Globus pallidus (tissue), 1 donor: ENCODE results near the gene CERS1.
"Not testable (repeated sequence)": the region's sequence is repeated elsewhere in the genome, so short reads cannot be mapped to it uniquely, and the experiment has no call there.

Source experiments
- DNase-seq: peaks from one replicate; pipeline ENCODE4 v3.0.0-alpha.2; 2015; ENCODE audit warnings: low spot score

Gene CERS1

GRCh38 chr19:18919086-18919899 lies 23.3 kb upstream of the CERS1 start, which contains the start of the genes COPE and DDX49:
Gene COPE, minus strand, starts transcription at chr19:18919387. Its CDS starts 39 bp downstream, at chr19:18919348.
Gene DDX49, plus strand, starts transcription at chr19:18919715. Its CDS starts 27 bp downstream, at chr19:18919742.
- peak; percentile 100 for DNase-seq

DNA sequence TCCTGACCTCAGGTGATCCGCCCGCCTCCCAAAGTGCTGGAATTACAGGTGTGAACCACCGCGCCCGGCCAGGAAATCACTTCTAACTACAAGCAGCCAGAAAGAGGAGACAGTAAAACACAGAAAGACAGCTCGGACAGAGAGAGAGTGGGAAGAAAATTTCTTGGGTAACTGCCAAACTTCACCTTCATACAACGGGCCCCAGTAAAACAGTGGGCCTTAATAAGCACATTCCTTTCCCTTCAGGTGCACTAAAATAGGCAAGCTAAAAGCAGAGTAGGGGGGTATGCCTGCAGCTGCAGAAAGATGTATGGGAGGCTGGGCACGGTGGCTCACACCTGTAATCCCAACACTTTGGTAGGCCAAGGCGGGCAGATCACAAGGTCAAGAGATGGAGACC lies 21.6 kb upstream of the CERS1 start:
- not testable (repeated sequence) for DNase-seq

GRCh38 chr19:18915639-18916038 lies 19.7 kb upstream of the CERS1 start:
- peak; percentile 84 for DNase-seq

- DNase-seq: no peak
Observed at GRCh38 chr19:18913466-18913865, 17.5 kb upstream of the CERS1 start.

- DNase-seq: no peak
Observed at GRCh38 chr19:18912933-18913332, 17.0 kb upstream of the CERS1 start.

DNA sequence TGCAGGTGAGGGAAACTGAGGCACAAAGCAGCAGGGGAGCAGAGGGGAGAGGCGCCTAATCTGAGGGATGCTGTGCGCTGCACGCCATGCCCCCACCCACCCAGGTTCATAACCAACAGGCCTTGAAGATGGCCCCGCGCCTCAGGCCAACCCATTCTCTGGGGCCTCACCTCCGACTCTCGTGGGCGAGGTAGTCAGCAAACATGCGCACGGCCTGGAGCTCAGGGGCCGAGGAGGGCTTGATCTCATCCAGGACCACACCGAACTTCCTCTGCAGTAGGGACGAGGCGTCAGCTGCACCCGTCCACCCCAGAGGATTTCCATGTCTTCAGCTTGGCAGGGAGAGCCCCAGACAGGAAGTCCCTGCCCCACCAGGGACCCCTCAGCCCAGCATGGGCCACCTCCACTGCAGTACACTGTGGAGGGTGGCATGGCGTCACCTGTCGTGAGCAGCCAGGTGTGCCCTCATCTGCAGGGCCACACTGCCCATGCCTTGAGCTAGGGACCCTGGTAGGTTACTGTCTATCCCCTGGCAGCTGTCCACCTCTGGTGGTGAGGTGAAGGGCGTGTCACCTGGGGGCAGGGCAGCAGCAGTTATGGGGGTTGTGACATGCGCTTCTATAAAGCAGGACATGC lies 15.0 kb upstream of the CERS1 start:
- no peak for DNase-seq

DNA sequence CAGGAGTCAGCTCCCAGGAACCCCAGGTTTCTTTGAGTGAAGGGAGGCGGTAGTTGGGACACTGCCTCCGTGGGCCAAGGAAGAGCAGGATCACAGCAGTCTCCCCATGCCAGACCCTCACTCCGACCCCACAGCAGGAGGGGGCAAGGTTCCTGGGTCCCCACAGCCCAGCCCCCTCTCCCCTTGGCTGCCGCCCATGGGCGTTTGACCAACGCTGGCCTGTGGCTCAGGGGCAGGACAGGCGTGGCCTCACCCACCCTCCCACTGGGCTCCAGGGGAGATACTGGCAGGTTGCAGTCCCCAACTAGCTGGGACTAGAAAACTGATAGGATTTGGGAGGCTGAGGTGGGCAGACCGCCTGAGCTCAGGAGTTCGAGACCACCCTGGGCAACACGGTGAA lies 14.1 kb upstream of the CERS1 start:
- no peak for DNase-seq

DNA sequence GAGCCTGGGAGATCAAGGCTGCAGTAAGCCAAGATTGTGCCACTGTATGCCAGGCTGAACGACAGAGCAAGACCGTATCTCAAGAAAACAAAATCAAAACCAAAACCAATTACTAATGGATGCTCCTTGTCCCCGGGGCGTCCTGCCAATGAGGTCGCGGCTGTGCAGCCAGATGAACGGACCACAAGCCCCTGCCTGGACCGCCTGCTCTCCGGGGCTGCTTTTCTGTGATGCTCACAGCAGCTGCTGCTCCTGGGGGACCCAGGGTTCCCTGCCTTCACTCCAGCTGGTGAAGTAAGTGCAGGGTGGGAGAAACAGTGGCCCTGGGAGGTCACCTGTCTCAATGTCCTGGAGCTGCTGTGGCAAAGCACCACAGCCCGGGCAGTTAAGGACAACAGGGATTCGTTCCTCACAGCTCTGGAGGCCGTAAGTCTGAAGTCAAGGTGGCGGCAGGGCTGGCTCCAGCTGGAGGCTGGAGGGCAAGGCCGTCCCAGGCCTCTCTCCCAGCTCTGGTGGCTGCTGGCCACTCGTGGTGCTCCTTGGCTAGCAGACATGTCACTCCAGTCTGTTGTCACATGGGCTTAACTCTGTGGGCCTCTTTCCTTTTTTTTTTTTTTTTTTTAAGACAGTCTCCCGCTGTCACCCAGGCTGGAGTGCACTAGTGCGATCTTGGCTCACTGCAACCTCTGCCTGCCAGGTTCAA lies 13.1 kb upstream of the CERS1 start:
- peak; percentile 54 for DNase-seq

GRCh38 chr19:18906605-18907519 lies 10.9 kb upstream of the CERS1 start:
- peak; percentile 92 for DNase-seq

DNA sequence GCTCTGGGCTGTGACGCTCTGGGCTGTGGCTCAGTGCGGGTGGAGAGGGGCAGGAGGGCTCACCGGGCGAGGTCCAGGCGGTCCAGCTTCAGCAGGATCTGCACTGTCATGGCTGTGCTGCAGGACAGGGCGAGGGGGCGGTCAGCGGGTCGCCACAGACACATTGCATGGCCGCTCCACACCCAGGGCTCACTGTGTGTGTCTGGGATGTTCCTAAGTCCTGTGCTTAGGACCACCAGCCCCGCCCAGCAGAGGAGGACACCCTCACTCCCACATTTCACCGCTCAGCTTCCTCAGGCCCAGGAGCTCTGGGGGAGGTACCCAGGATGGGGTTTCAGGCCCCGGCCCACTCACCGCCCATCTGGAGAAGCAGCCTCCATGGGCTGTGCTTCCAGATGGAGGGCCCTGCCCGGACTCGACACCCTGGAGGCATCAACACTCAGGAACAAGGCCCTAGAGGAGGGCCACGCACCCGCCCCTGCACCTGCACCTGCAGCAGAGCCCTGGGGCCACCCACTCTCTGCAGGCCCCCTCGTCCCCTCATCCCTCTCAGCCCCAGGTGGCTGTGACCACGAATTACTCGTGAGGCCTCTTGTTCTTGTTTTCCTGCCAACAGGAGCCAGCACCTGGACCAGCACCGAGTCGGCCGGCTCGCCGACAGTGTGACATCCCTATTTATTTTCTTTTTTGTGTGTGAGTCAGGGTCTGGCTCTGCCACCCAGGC lies 9.7 kb upstream of the CERS1 start:
- no peak for DNase-seq

DNA sequence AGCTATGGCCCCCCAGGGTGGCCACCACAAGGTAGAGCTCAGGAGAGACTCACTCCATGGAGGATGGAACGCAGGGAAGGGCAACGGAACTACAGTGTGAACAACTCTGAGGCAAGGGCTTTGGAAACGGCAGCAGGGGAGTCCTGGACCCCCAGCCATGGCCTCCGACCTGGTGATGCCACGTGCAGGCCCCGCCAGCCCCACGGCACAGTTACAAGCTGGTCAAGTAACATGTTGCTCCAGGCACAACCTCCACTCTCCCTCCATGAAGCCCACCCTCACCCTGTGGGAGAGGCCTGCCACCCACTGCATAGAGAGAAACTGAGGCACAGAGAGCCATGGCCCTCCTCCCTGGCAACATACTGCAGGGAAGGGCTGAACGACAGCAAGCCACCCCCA lies 9.1 kb upstream of the CERS1 start:
- no peak for DNase-seq

DNA sequence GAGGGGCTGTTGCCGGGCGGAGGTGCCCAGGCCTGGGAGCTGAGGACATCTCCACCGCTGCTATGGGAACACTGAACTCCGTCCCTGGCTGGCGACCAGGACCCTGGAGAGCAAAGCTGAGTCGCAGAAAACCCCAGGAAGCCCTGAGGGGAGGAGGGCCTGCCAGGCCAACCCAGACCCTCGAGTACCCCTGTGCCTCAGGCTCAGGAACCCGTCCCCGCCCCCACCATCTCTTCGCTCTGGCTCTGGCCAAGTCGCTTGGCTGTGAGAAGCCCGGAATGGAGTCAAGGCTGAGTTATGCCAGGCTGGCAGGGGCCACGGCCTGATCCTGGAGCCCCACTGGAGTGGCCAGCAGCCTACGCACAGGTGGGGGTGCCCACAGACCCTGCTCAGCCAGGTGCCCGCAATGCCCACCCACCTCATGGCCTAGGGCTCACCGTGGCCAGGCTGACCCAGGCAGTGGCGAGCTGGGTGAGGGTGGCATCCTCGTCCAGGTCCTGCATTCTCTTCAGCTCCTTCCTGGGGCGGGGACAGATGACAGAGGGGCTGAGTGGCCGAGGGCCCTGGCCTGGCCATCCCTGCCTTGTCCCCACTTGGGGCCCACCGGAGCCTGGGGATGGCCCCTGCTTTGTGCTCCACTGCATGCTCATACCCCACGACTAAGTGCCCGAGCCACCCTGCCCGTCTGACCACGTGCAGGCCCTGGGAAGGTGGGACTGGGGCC lies 8.5 kb upstream of the CERS1 start:
- peak; percentile 79 for DNase-seq

DNA sequence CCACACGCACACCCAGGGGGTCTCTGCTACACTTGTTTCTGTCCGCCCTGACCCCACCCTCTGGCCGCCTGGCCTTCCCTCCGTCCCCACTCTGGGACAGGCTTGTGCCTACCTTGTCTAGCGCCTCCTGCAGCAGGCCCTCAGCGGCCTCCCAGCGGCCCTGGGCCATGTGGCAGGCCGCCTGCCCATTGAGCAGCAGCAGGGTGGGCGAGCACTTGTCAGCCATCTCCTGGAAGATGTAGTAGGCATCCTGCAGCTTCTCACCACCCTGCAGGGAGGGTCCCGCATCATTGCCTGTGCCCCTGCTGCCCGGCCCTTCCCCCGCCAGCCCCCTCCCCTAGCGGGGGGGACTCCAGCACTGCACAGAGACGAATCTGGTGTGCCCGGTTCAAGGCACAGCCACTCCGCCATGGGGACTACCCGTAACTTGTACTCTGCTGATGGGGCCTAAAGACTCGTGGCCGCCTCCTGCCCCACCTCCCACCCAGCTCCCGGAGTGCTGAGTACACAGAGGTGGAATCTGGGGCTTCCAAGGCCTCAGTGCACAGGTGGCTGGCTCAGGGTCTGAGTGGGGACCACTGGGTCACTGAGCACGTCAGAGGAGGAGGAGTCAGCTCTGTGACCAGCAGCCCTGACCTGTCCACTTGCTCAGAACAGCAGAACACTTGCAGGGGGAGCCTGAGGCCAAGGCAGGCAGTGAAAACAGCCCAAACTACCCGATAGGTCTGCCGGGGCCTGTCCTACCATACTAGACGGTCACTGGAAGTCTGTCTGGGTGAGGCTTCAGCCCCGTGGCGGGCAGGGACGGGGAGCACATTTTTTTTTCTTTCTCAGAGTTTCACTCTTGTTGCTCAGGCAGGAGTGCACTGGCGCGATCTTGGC lies 7.4 kb upstream of the CERS1 start:
- no peak for DNase-seq

DNA sequence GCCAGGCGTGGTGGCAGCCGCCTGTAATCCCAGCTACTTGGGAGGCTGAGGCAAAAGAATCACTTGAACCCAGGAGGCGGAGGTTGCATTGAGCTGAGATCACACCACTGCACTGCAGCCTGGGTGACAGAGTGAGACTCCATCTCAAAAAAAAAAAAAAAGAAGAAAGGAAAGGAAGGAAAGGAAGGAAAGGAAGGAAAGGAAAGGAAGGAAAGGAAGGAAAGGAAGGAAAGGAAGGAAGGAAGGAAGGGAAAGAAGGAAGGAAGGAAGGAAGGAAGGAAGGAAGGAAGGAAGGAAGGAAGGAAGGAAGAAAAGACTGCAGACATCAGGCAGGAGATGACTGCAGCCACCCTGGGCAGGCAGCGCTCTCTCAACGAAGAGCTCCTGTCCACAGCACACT lies 6.6 kb upstream of the CERS1 start:
- DNase-seq: not testable (repeated sequence)

DNA sequence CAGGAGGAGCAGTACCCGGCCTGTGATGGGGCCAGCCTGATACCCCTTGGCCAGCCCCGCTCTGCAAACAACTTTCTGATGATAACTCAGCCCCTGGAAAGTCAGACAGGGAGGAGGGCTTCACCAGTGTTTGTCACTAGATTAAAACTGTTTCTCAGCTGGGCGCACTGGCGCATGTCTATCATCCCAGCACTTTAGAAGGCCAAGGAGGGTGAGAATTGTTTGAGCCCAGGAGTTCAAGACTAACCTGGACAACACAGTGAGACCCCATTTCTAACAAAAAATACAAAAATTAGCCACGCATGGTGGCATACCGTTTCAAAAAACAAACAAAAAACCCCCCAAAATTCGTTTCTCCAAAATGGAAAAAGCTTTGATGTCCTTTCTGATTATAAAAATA lies 5.5 kb upstream of the CERS1 start:
- DNase-seq: no peak

DNA sequence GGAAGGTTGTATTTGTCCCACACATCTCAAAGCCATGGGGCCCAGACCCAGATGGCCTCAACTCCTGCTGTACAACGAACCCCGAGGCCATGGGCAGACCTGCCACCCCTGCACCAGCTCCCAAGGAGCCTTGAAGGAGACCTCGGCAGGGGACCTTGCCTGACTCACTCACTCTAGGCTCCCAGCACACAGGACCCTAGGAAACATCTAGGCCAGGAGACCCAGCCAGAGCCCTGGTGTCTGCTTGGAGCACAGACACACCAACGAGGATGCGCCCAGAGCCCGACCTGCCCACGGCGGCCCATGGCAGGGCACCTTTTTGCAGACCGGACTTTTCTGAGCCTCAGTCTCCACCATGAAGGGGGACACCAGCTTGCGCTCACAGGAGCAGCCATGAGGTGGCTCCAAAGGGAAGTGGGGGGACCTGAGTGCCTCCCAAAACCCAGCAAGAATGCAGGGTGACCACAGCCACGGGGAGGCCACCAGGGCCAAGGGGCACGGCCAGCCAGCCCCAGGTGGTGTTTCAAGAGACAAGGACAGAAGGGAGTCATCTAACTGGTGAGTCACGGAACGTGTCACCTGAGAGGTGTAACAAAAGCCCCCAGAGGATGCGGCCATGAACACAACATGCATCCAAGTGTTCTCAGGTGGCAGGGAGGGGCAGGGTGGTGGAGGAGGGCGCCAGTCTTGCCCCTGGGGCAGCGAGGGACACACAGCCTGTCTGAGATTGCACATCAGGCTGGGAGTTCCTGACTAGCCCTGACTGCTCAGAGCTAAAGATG lies 4.9 kb upstream of the CERS1 start:
- DNase-seq: no peak

DNA sequence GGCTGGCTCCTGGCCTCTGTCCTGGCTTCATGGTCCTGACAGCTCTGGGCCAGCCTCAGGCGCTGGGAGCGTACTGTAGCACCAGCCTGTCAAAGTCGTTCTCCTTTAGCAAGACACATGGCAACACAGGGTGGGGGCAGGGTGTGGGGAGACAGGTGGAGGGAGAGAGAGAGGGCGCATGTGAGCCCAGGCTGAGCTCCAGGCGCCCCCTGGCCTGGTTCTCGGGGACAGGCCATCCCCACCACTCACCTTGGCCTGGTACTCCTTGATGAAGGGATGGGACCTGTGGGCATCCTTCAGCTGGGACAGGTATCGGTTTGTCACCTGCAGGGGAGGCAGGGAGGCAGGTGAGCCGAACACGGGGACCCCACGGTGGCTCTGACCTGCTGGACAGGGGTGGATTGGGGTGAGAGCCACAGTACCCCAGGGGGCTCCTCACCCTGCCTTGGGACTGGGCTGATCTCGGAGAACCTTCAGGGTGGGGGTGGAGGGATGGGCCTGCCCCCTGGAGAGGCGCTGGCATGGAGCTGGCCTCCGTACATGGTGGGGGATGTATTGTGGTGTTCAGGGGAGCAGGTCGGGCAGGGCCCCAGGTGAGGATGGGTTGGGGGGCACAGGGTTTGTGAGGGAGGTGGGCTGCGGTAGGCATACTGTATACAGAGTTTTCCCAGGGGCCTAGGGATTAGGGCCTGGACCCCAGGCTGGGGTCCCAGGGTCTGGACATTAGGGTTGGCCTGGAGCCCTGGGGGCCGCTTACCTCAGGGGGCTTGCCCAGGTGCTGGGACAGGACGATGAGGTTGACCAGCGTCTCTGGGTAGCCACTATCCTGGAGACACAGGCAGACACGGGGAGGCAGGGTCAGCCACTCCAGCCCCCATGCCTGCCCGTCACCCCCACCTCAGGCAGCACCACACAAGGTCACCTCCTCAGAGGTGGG lies 3.9 kb upstream of the CERS1 start:
- no peak for DNase-seq
